ENCODE measurements around the gene CYS1.

The CYS1 gene

GRCh38 chr2:10030311-10030736 lies 49.9 kb downstream of the CYS1 start:
- no peak for TF ChIP-seq CTCF (IDR thresholded peaks at IDR 0.05; ENCODE audit: poor library complexity, severe bottlenecking)
- no peak for DNase-seq (ENCODE audit: low spot score)

DNA sequence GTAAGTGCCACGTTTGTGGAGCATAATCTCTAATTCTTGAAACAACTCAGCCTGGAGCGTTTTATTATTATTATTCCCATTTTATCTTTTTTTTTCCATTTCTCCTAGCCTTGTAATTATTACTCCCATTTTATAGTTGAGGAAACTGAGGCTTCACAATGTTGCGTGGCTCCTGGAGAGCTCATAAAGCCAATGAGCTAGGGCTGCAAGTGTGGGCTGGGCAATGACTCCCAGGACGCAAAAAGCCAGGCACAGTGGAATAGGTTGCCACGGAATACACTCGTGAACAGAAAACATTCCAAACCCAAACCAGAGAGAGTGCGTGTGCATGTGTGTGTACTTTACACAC lies 50.4 kb downstream of the CYS1 start:
- no peak for ATAC-seq (ENCODE audit: low read depth)
- DNase-seq (ENCODE audit: low spot score): no peak
- TF ChIP-seq CTCF (IDR thresholded peaks at IDR 0.05; ENCODE audit: poor library complexity, severe bottlenecking): no peak
- H3K27ac ChIP-seq (ENCODE audit: poor library complexity, severe bottlenecking): no peak overlapping the region
- H3K27me3 ChIP-seq (ENCODE audit: insufficient read depth, poor library complexity, severe bottlenecking): no peaks in the 10 kb centered on the region
- H3K9me3 ChIP-seq (ENCODE audit: severe bottlenecking): no peaks in the 10 kb centered on the region
- H3K4me1 ChIP-seq (ENCODE audit: insufficient read depth, poor library complexity, severe bottlenecking): no peaks in the 10 kb centered on the region
- no peak overlapping the region for H3K4me3 ChIP-seq (ENCODE audit: severe bottlenecking)
- H3K36me3 ChIP-seq (ENCODE audit: low read depth): no peaks in the 10 kb centered on the region

More at GRCh38 chr2:10030311-10030736, 49.9 kb downstream of the CYS1 start:
- ATAC-seq (ENCODE audit: low read depth): no peak
- H3K4me1 ChIP-seq (ENCODE audit: insufficient read depth, poor library complexity, severe bottlenecking): no peaks in the 10 kb centered on the region
- H3K4me3 ChIP-seq (ENCODE audit: severe bottlenecking): no peak overlapping the region
- H3K9me3 ChIP-seq (ENCODE audit: severe bottlenecking): no peaks in the 10 kb centered on the region
- H3K27ac ChIP-seq (ENCODE audit: poor library complexity, severe bottlenecking): no peak overlapping the region
- no peaks in the 10 kb centered on the region for H3K36me3 ChIP-seq (ENCODE audit: low read depth)
- no peaks in the 10 kb centered on the region for H3K27me3 ChIP-seq (ENCODE audit: insufficient read depth, poor library complexity, severe bottlenecking)

DNA sequence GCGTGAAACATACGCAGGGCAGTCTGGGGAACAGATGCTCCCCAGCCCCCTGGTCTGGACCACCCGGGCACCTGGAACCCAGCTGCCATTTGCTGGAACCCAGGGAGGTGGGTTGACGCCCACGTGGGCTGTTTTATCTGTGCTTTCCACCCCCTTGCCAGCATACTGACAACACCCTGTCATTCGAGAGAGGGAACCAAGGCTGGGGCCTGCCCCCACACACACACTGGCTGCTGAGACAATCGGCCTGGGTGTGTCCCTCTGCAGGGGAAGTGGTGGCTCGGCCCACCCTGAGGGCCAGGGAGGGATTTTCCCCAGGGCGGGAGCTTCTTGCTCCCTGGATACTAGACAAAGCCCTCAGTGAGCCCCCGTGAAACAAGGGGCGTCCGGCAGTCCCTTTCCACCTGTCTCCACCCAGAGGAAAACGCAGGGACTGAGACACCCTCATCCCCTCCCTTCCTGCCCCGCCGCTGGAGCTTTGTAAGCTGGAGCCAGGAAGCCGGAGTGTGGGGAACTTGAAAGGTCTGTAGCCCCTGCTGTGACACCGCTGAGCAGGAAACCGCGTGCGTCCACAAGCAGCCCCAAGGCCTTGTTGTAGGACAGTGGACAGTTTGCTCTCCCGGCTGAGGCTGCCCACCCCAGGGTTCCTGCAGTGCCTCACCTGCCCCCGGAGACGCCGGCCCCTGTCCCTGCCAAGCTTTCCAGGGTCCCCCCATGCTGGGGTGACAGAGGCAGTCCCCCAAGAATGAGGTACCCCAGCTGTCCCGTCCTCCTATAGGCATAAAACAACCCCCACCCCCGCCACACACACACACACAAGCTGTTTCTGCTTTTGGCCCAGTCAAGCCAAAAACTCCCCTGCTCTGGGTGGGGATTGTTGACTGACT lies 51.0 kb downstream of the CYS1 start:
- ATAC-seq (ENCODE audit: low read depth) (peak; percentile 48), DNase-seq (ENCODE audit: low spot score) (no peak)
- Histone ChIP-seq H3K4me1 (ENCODE audit: insufficient read depth, poor library complexity, severe bottlenecking) (no peaks in the 10 kb centered on the region), H3K9me3 (ENCODE audit: severe bottlenecking) (no peaks in the 10 kb centered on the region), H3K36me3 (ENCODE audit: low read depth) (no peaks in the 10 kb centered on the region), H3K27me3 (ENCODE audit: insufficient read depth, poor library complexity, severe bottlenecking) (no peaks in the 10 kb centered on the region), H3K4me3 (ENCODE audit: severe bottlenecking) (no peak overlapping the region), H3K27ac (ENCODE audit: poor library complexity, severe bottlenecking) (no peak overlapping the region)
- TF ChIP-seq CTCF (IDR thresholded peaks at IDR 0.05; ENCODE audit: poor library complexity, severe bottlenecking): no peak

GRCh38 chr2:10028407-10028987 lies 51.7 kb downstream of the CYS1 start:
- DNase-seq (ENCODE audit: low spot score): no peak
- ATAC-seq (ENCODE audit: low read depth): no peak
- no peak overlapping the region for H3K4me3 ChIP-seq (ENCODE audit: severe bottlenecking)
- no peaks in the 10 kb centered on the region for H3K27me3 ChIP-seq (ENCODE audit: insufficient read depth, poor library complexity, severe bottlenecking)
- TF ChIP-seq CTCF (IDR thresholded peaks at IDR 0.05; ENCODE audit: poor library complexity, severe bottlenecking): no peak
- H3K36me3 ChIP-seq (ENCODE audit: low read depth): no peaks in the 10 kb centered on the region
- no peak overlapping the region for H3K27ac ChIP-seq (ENCODE audit: poor library complexity, severe bottlenecking)
- no peaks in the 10 kb centered on the region for H3K9me3 ChIP-seq (ENCODE audit: severe bottlenecking)
- H3K4me1 ChIP-seq (ENCODE audit: insufficient read depth, poor library complexity, severe bottlenecking): no peaks in the 10 kb centered on the region
